ENCODE measurements around the gene SLC28A3.
A peak's percentile ranks its signal among the peaks of the same experiment; 100 is the strongest.

SLC28A3 gene

GRCh38 chr9:84296146-84296843 lies 44.3 kb downstream of the SLC28A3 start:
- DNase-seq = no peak

- no peak for DNase-seq
These were observed 46.2 kb downstream of the SLC28A3 start for GRCh38 chr9:84294241-84294950.

- DNase-seq = no peak
These were observed 47.4 kb downstream of the SLC28A3 start for GRCh38 chr9:84293001-84293798.

GRCh38 chr9:84285381-84285780 lies 55.2 kb downstream of the SLC28A3 start:
- no peak for DNase-seq

GRCh38 chr9:84283946-84284345 lies 56.6 kb downstream of the SLC28A3 start:
- no peak for DNase-seq

GRCh38 chr9:84278130-84278529 lies 62.4 kb downstream of the SLC28A3 start:
- DNase-seq = no peak

- no peak for DNase-seq
These were observed 62.9 kb downstream of the SLC28A3 start for GRCh38 chr9:84277646-84278045.

- DNase-seq = no peak
These were observed 63.8 kb downstream of the SLC28A3 start for GRCh38 chr9:84276741-84277140.

- DNase-seq = peak; percentile 4
These were observed 68.5 kb downstream of the SLC28A3 start for GRCh38 chr9:84271921-84272556.

- DNase-seq = no peak
These were observed 69.0 kb downstream of the SLC28A3 start for GRCh38 chr9:84271531-84271900.

GRCh38 chr9:84270847-84271530 lies 69.6 kb downstream of the SLC28A3 start:
- DNase-seq = no peak

GRCh38 chr9:84266087-84266561 lies 74.4 kb downstream of the SLC28A3 start:
- no peak for DNase-seq

GRCh38 chr9:84264307-84265029 lies 76.1 kb downstream of the SLC28A3 start:
- no peak for DNase-seq

GRCh38 chr9:84261070-84261746 lies 79.3 kb downstream of the SLC28A3 start:
- no peak for DNase-seq

GRCh38 chr9:84258371-84258770 lies 82.2 kb downstream of the SLC28A3 start:
- DNase-seq = no peak

- no peak for DNase-seq
These were observed 84.9 kb downstream of the SLC28A3 start for GRCh38 chr9:84255696-84256095.

- DNase-seq = no peak
These were observed 85.6 kb downstream of the SLC28A3 start for GRCh38 chr9:84254972-84255371.

- no peak for DNase-seq
These were observed 88.6 kb downstream of the SLC28A3 start for GRCh38 chr9:84251921-84252320.

GRCh38 chr9:84241817-84242373 lies 98.7 kb downstream of the SLC28A3 start:
- no peak for DNase-seq

- no peak for DNase-seq
These were observed 101.2 kb downstream of the SLC28A3 start for GRCh38 chr9:84239343-84239742.

- DNase-seq = no peak
These were observed 101.9 kb downstream of the SLC28A3 start for GRCh38 chr9:84238652-84239051.
